Posterior vena cava (tissue), 2 donors: ENCODE data around the gene ING5. TPM values are rescaled to one million over a fixed set of nuclear protein-coding genes. Genes with fewer than 3 reads are reported as not detected.
A peak's percentile ranks its signal among the peaks of the same experiment; 100 is the strongest.

Experiments used
- DNase-seq: peaks from one replicate; pipeline ENCODE4 v3.0.0-alpha.2; 2020; ENCODE audit warnings: low spot score
- intact Hi-C, 2 donors: fragments of 100-400 bp; cut with DNase I; formaldehyde crosslinking; loops; one replicate each; pipeline versions ENCODE4 v1.14.1 to v1.14.2; 2022 to 2023
- total RNA-seq, 2 donors: library from RNA; stranded (reverse); fragmentation: NEBNext Ultra II Directional; extraction: Animal tissue kit (Norgen Biotek cat#: 25700); gene quantifications; one replicate each; pipeline ENCODE4 v1.2.1, GENCODE V29; 2021
- donor health status: DM: yes; HTN: yes; CAD: no.
- donor health status: DM: yes; HTN: yes; CAD: no.

The ING5 gene
- total RNA-seq, 2 donors from 2014 or later: 17.5 to 18.6 TPM

DNA sequence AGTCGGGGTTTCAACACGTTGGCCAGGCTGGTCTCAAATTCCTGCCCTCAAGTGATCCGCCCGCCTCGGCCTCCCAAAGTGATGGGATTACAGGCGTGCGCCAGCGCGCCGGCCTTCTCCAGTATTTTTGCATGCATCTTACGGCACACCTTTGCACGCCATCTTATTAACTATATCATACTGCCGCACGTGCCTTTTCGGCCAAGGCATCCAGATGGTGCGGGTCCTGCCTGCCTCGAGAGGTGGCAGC, 765 bp upstream of the ING5 start:
- intact Hi-C loops: no loop called here
- no peak for DNase-seq

DNA sequence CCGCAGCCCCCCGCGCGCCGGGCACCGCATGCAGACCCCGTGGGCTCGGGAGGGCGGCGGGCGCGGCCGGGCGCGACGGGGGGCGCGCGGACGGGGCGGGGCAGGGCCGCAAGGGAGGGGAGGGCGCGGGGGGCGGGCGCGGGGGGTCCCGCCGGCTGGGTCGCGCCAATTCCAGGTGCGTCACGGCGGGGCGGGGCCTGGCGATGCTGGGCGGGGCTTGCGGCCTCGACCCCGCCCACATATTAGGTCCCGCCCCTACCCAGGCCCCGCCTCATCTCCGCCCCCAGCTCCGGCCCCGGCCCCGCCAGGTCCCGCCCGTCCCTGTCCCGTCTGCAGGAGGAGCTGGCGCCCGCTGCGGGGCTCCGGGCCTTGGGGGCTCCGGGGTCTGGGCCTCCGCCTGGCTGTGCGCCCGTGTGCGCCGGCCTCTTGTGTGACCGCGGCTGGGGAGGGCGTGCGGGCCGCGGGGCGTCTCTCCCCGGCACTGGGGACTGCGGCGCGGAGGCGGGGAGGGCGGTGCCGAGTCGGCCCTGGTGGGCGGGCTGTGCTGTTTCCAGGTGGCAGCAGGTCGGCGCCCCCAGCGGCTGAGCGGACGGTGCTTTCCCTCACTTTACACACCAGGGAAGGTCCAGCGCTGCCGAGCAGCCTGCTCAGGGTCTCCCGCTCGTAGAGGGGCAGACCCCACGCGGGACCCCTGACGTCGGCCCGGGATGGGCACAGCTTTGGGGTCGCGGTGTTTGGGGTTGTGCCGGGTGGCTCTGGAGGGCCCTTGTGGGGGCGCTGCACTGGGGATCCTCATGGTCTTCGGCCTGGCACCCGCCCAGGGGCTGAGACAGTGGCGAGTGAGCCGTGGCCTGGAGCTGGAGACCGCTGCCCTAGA, 554 bp downstream of the ING5 start:
- DNase-seq: peak; percentile 96
- intact Hi-C loops: no loop called here

DNA sequence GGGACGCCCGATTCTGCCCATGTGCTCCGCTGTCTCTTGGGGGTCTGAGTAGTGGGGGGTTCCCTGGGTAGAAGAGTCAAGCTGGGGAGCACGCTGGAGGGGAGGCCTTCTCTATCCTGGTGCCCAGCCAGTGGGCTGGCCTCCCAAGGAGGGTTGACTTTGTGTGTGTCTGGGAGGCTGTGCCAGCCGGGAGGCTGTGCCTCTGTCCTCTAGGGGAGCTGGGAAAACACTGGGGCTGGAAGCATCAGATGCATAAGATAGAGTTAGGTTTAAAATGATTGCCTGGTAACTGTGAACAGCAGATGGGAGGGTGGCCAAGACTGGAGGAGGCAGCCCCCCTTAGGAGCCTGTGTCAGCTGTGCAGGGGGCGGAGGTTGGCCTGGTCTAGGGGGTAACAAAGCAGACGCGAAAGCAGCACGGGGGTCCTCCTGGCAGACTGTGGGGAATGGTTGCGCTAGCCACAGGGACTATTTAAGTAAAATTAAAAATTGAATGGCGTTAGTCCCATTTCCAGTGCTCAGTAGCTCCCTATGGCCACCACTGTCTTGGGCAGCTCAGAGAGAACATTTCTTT, 1.3 kb downstream of the ING5 start:
- intact Hi-C loops: no loop called here
- DNase-seq: no peak

DNA sequence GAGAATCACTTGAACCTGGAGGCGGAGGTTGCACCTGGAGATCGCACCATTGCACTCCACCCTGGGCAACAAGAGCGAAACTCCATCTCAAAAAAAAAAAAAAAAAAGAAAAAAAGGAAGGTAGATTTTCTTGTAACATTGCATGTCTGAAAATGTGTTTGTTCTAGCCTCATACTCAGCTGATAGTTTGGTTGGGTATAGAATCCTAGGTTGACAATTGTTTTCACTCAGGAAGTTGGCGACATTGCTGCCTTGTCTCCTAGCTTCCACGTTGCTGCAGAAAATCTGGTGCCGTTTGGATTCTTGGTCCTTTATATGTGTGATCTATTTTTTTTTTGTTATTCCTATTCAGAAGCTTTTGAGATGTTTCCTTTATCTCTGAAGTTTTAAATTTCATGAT, 4.7 kb downstream of the ING5 start:
- intact Hi-C loops: no loop called here
- DNase-seq: no peak

DNA sequence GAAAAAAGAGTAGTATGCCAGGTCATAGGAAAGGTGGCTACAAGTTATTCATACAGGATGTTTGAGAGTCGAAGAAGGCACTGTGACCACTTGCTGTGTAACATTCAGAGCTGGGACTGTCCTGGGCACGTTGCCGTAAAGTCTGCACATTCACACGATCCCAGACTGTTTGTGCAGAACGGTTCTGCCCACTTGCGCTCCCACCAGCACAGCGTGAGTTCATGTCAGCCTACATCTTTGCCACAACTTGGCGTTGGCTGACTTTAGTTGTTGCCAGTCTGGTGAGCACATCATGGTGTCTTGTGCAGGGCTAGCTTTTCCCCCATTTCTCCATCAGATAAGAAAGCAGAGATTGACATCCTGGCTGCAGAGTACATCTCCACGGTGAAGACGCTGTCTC, 7.0 kb downstream of the ING5 start:
- DNase-seq: no peak
- intact Hi-C loops: no loop called here

DNA sequence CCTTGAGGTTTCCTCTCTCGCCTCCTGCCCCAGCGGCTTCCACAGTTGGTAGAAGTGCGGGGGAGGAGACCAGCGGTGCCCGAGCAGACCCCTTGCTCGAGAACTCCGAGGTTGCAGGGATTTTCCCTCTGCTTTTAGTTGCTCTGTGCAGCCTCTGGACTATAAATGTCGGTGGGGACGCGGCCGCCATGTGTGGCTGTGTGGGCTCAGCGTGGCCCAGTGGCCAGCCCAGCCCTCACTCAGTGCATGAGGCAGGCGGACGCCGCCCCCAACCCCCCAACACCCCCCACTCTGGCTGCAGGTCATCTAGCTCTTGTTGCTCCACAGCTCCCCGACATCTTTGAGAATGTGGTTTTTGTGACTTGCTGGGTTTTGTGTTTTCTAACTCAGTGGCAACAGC, 17.3 kb downstream of the ING5 start:
- no peak for DNase-seq
- intact Hi-C loops: no loop called here

DNA sequence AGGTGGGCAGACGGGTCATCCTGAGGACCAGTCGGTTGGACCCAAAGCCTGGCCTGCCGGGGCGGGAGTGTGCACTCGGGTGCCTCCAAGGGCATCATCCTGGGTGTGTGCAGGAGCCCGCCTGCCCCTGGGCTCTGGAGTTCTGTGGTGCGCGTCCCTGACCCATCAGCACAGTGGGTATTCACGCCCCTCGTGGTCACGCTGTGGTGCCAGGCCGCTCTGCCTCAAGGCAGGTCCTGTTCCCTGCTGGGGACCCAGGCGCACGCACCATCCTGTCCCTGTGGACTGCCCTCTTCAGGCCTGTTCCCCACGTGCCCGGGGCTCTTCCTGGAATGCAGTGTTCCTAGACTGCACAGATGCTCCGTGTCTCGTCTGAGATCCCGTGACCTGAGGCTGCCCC, 18.3 kb downstream of the ING5 start:
- DNase-seq: no peak
- intact Hi-C loops: loop anchor here in 1 of 2 donors (10.0 kb wide), 1 partner anchor 155 kb away; no protein-coding TSS in a partner anchor

DNA sequence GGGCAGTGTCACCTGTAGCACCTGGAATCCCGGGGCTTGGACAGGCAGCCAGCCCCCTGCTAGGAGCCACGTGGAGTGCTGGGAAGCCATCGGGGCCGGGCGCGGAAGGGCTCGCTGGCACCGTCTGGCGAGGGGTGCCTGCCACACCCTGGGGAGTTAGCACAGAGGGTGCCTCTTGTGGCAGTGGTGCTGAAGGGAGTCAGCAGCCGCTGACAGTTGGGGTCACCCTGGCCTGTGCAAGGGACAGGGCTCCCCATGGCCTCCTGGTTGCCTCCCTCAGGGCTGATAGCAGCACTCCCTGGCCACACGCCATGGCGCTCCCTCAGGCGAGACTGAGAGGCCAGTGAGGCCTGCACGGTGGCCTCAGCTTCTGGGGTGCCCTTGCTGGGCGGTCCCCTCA, 18.7 kb downstream of the ING5 start:
- no peak for DNase-seq

DNA sequence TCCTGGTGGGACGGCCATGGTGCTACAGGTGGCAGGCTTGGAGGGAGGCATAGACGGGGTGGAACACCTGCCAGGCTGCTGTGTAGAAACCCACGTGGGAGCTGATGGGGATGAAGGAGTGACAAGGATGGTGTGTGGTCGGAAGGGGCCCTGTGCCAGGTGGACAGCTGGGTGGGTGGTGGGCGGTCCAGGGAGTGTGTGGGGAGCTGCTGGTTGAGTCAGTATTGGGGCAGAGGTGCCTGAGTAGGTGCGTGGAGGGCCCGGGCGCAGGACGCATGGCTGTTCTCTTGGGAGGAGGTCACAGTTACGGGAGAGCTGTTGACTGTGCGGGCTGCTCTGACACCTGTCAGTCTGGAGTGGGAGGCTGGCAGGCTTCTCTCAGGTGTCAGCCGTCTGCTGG, 20.0 kb downstream of the ING5 start:
- no peak for DNase-seq
- intact Hi-C loops: loop anchor here in 1 of 2 donors (10.0 kb wide), 1 partner anchor 153 kb away; no protein-coding TSS in a partner anchor

More for the DNA sequence above, 18.7 kb downstream of the ING5 start:
- intact Hi-C loops: loop anchor here in 1 of 2 donors (10.0 kb wide), 1 partner anchor 154 kb away; no protein-coding TSS in a partner anchor

DNA sequence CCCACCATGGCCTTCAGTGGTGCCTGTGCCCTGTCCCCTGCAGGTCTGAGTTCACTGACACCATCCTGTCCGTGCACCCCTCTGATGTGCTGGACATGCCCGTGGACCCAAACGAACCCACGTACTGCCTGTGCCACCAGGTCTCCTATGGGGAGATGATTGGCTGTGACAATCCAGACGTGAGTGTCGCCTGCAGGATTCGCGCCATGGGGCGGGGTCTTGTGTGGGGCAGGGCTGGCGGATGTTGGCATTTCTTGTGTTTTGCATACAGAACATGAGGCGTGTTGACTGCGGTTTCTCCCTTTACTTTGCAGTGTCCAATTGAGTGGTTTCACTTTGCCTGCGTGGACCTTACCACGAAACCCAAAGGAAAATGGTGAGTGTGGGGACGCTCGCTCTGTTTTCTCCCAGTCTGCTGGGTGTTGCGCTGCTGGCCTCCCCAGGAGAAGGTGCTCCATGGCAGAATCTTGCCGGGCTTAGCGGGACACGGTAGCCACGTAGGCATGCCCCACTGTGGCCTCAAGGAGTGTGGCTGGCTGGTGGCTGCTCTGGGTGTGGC, 21.1 kb downstream of the ING5 start:
- intact Hi-C loops: loop anchor here in 1 of 2 donors (10.0 kb wide), 1 partner anchor 152 kb away; no protein-coding TSS in a partner anchor
- DNase-seq: no peak

DNA sequence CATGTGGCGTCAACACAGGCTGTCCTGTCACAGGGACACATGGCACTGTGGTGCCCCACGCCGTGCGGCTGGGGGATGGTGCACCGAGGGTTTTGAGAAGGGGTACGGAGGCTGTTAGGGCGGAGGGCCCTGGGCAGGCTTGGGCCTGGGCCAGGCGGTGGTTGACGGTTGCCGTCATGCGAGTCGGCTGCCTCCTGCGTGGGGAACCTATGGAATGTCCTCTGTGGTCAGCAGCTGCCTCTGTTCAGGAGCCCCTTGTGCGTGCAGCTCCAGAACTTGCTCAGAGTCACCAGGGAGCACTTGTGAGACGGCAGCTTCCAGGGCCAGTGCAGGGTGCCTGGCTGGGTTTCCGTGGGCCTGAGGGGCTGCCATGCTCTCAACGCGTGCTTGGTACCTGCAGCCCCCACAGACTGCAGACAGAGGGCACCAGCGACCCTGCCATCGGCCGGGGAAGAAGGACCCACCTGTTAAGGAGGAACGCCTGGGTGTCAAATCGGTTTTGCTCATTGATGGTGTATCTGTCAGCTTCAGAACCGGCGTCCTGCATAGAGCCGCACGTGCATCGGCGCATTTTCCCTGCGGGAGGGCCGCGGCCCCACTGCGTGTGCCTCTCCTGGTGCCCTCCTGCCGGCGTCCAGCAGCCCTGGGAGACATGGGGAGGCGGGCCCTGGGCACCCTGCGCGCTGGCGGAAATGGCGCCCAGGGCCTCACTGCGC, 22.6 kb downstream of the ING5 start:
- DNase-seq: no peak

DNA sequence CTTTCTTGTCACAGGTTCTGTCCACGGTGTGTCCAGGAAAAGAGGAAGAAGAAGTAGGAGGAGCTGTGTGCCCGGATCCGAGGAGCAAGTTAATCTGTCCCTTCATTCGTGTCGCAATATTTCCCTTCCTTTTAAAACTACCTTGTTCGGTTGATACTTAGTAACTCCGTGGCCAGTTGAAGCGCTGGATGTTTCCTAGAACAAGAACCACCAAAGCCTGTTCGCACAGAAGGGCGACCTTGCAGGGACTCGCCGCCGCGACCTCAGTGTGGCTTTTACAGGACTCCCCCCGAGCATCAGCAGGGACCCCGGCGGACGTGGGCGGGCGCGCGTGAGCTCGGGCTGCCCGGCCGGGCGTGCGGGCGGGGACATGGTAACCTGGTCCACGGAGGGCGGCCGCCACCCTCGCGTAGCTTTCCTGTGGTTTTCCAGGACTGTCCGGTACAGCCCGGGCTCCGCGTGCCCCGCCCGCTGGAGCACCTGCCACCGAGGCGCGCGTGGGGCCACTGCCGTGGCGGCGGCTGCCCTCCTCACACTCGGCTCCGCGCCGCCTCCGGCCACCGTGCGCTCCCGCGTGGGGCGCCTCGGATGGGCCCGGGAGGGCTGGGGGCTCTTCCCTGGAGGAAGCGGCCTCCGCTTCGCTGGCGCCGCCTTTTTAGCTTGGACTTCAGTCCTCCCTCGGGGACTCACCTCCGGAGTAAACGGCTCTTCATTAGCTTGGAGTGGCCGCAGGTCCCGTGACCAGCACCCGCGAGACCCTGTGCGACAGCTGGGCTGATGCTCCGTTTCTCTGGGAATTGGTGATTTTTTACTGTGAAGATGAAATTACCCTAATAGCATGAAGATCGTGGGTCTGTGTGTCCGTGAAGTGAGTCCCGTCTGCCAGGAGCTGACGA, 23.4 kb downstream of the ING5 start:
- intact Hi-C loops: loop anchor here in 1 of 2 donors (10.0 kb wide), 1 partner anchor 150 kb away; no protein-coding TSS in a partner anchor
- no peak for DNase-seq

More for the DNA sequence above, 22.6 kb downstream of the ING5 start:
- intact Hi-C loops: loop anchor here in 1 of 2 donors (10.0 kb wide), 1 partner anchor 150 kb away; no protein-coding TSS in a partner anchor

DNA sequence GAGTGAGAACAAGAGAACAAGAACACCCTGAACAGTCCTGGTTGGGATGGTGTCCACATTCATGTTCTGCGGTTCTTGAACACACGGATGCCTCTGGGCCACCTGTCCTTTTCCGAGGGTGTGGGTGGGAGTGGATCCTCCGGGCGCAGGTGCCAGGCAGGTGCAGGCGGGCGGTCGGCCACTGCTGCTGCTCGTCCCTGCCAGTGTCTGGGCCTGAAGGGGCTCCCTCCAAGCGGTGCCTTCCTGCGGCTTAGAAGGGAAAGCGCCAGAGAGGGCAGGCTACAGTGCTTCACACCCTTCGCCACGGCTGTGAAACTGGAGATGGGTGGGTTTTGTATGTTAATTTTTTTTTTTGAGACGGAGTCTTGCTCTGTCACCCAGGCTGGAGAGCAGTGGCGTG, 24.6 kb downstream of the ING5 start:
- no peak for DNase-seq
- intact Hi-C loops: loop anchor here in 1 of 2 donors (10.0 kb wide), 1 partner anchor 148 kb away; no protein-coding TSS in a partner anchor

DNA sequence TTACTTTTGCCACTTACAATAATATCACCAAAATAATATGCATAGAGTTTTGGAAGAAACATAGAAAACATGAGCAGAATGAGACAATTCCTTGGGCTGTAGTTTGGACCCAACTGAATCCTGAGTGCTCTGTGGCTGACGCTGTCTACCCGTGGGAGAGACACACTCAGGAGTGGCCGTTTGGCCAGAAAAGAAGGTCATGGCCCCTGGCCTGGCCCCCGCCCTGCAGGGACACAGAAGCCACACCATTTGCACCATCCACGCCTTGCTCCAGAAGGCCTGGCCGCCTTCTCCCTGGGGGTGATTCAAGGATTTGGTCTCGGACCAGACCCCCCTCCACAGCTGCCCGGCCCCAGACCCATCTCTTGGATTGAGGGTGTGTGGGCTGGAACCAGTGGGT, 26.2 kb downstream of the ING5 start:
- intact Hi-C loops: loop anchor here in 1 of 2 donors (10.0 kb wide), 1 partner anchor 147 kb away; no protein-coding TSS in a partner anchor

DNA sequence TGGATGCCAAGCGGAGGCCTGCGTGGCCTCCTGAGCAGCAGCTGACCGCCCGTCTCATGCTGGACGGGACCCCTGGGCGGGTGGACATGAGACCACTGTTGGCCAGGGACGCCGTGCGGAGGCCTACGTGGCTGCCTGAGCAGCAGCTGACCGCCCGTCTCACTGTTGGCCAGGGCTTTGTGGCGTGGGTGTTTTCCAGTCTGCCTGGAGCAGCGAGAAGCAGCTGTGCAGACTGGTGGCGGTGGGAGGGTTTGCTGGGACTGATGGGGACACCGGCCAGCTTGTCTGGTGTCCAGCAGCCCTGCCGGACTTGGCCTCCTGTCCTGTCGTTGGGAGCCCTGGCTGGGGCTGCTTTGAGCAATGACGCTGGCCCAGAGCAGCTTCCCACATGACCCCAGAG, 26.8 kb downstream of the ING5 start:
- DNase-seq: peak; percentile 90
- intact Hi-C loops: loop anchor here in 1 of 2 donors (10.0 kb wide), 1 partner anchor 146 kb away; no protein-coding TSS in a partner anchor

More for the DNA sequence above, 26.2 kb downstream of the ING5 start:
- no peak for DNase-seq

DNA sequence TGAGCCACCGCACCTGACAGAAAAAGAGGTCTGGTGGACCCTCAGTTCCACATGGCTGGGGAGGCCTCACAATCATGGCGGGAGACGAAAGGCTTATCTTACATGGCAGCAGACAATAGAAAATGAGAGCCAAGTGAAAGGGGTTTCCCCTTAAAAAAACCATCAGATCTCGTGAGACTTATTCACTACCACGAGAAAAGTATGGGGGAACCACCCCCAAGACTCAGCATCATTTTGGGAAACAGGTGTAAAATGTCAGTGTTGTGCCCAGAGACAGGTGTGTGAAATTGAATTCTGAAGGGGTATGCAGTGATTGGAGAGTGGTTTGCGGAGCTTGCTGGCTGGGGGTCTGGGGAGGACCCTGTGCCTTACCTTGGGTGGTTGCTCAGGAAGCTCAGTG, 28.0 kb downstream of the ING5 start:
- DNase-seq: no peak
- intact Hi-C loops: loop anchor here in 1 of 2 donors (10.0 kb wide), 1 partner anchor 145 kb away; no protein-coding TSS in a partner anchor

DNA sequence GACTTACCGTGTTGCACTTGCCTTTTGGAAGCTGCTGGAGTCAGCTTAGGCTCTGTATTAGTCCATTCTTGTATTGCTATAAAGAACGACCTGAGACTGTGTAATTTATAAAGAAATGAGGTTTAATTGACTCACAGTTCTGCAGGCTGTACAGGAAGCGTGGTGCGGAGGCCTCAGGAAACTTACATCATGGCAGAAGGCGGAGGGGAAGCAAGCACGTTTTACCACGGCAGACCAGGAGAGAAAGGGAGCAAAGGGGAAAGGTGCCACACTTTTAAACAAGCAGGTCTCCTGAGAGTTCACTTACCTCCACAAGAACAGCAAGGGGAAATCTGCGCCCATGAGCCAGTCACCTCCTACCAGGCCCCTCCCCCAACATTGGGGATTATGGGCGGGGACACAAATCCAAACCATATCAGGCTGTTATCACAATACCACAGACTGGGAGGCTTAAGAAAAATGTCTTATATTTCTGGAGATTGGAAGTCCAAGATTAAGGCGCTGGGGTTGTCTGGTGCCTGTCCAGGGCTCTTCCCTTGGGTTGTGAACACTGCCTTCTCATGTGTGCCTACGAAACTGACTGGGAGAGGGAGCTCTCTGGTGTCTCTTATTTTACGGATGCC, 28.9 kb downstream of the ING5 start:
- DNase-seq: no peak
- intact Hi-C loops: no loop called here
